Activated naive CD4-positive, alpha-beta T cell treated with anti-CD3 and anti-CD28 coated beads, Interleukin-2, amount 10 ng/mL, durations not matched to agents 7 days and 5 days (primary cell): ENCODE results near the gene NRG4.
A peak's percentile ranks its signal among the peaks of the same experiment; 100 is the strongest.

Source experiments
- CTCF ChIA-PET: fragments of 350-600 bp; sonication (Branson Sonifier 250); formaldehyde crosslinking; loops from one replicate; lab custom pipeline; 2021; ENCODE audit warnings: antibody characterized with exemption; lab: Charles Lee
- DNase-seq: peaks from one replicate; pipeline ENCODE4 v3.0.0-alpha.2; 2020
- H3K27ac Mint-ChIP-seq: one replicate; pipeline ENCODE4 v1.8.0; 2021; ENCODE audit warnings: mild to moderate bottlenecking, moderate library complexity, mixed read lengths
- H3K27me3 Mint-ChIP-seq: one replicate; pipeline ENCODE4 v1.8.0; 2021; ENCODE audit warnings: mild to moderate bottlenecking, mixed read lengths
- H3K36me3 Mint-ChIP-seq: one replicate; pipeline ENCODE4 v1.8.0; 2021; ENCODE audit warnings: mixed read lengths
- H3K4me1 Mint-ChIP-seq: one replicate; pipeline ENCODE4 v1.8.0; 2021; ENCODE audit warnings: mixed read lengths
- H3K4me3 Mint-ChIP-seq: one replicate; pipeline ENCODE4 v1.8.0; 2021; ENCODE audit warnings: mild to moderate bottlenecking, moderate library complexity, mixed read lengths
- H3K9me3 Mint-ChIP-seq: one replicate; pipeline ENCODE4 v1.8.0; 2021; ENCODE audit warnings: mixed read lengths

The NRG4 gene

GRCh38 chr15:75902129-75902557 is 110.1 kb downstream of the NRG4 start:
- H3K27ac Mint-ChIP-seq = peak overlapping the region; percentile 28

DNA sequence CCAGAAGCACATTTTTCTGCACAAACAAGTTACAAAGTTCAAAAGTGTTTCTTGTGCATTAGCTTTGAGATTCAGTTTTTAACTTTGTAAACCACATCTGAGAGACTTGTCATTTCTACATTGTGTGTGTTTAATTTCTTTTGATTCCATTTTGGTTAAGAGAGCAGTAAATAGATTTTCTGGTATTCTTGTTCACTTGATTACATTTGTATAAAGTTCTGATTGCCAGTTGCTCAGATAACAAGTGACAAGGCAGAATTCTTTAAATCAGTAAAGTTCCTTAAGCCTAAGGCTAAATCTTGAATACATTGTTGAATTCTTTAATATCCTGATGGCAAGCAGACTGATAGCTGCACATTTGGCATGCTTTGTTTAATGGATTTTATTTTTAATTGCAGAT is 111.6 kb downstream of the NRG4 start:
- peaks cover 45% of the 10 kb centered on the region for H3K4me1 Mint-ChIP-seq
- H3K36me3 Mint-ChIP-seq = peaks cover 27% of the 10 kb centered on the region
- no peaks in the 10 kb centered on the region for H3K27me3 Mint-ChIP-seq
- H3K27ac Mint-ChIP-seq = peak overlapping the region; percentile 5
- DNase-seq = no peak
- CTCF ChIA-PET = interaction anchor here (0.7 kb wide), 1 partner anchor 21 kb away, joined by 3 read pairs; no protein-coding TSS in a partner anchor
- H3K4me3 Mint-ChIP-seq = no peak overlapping the region
- no peaks in the 10 kb centered on the region for H3K9me3 Mint-ChIP-seq

More at GRCh38 chr15:75902129-75902557, 110.1 kb downstream of the NRG4 start:
- Mint-ChIP-seq H3K36me3 (peaks cover 34% of the 10 kb centered on the region), H3K4me1 (peaks cover 55% of the 10 kb centered on the region), H3K4me3 (peak overlapping the region; percentile 66), H3K9me3 (no peaks in the 10 kb centered on the region), H3K27me3 (no peaks in the 10 kb centered on the region)
- no peak for DNase-seq
- CTCF ChIA-PET = no interaction called here

- Mint-ChIP-seq H3K4me1 (peaks cover 15% of the 10 kb centered on the region), H3K27me3 (no peaks in the 10 kb centered on the region), H3K36me3 (peaks cover 31% of the 10 kb centered on the region), H3K27ac (no peak overlapping the region), H3K4me3 (no peak overlapping the region), H3K9me3 (no peaks in the 10 kb centered on the region)
- CTCF ChIA-PET = interaction anchor here (1.3 kb wide), 1 partner anchor 11 kb away, joined by 3 read pairs; no protein-coding TSS in a partner anchor
- DNase-seq = no peak
Observed at GRCh38 chr15:75895731-75896130, 116.5 kb downstream of the NRG4 start.

- CTCF ChIA-PET = interaction anchor here (1.3 to 1.4 kb wide), 2 partner anchors 47 to 82 kb away, joined by 3 read pairs; no protein-coding TSS in a partner anchor
- peak overlapping the region; percentile 16 for H3K27ac Mint-ChIP-seq
- peaks cover 18% of the 10 kb centered on the region for H3K4me1 Mint-ChIP-seq
Observed at GRCh38 chr15:75891895-75892294, 120.3 kb downstream of the NRG4 start.

More at GRCh38 chr15:75891895-75892294, 120.3 kb downstream of the NRG4 start:
- Mint-ChIP-seq H3K36me3 (peaks cover 44% of the 10 kb centered on the region), H3K9me3 (no peaks in the 10 kb centered on the region), H3K27me3 (no peaks in the 10 kb centered on the region), H3K4me3 (no peak overlapping the region)
- no peak for DNase-seq
